H9 (cell line): ENCODE data around the gene TPCN2. TPM values are rescaled to one million over a fixed set of nuclear protein-coding genes. Genes with fewer than 3 reads are reported as not detected.

Source experiments
- DNase-seq: peaks from one replicate; pipeline ENCODE4 v3.0.0-alpha.2; 2017
- H2AFZ ChIP-seq: one replicate; pipeline ENCODE4 v1.6.1; 2013; ENCODE audit warnings: mild to moderate bottlenecking, low read length, control low read depth, moderate library complexity
- H2AK5ac ChIP-seq: 2 replicates; pipeline ENCODE4 v1.6.1; 2013; ENCODE audit warnings: low read length, control low read depth, mixed read lengths; ENCODE audit not compliant: insufficient read length
- H2BK120ac ChIP-seq: one replicate; pipeline ENCODE4 v1.6.1; 2013; ENCODE audit warnings: low read depth, mild to moderate bottlenecking, low read length, control low read depth, inconsistent platforms; ENCODE audit not compliant: poor library complexity, severe bottlenecking
- H2BK12ac ChIP-seq: 2 replicates; pipeline ENCODE4 v1.6.1; 2013; ENCODE audit warnings: low read length, control low read depth, mixed read lengths, low read depth; ENCODE audit not compliant: insufficient read length
- H2BK15ac ChIP-seq: 2 replicates; pipeline ENCODE4 v1.6.1; 2013; ENCODE audit warnings: low read depth, low read length, control low read depth
- H2BK20ac ChIP-seq: one replicate; pipeline ENCODE4 v1.6.1; 2013; ENCODE audit warnings: low read depth, mild to moderate bottlenecking, low read length, control low read depth, inconsistent platforms; ENCODE audit not compliant: poor library complexity, severe bottlenecking
- H2BK5ac ChIP-seq: 2 replicates; pipeline ENCODE4 v1.6.1; 2013; ENCODE audit warnings: low read length, control low read depth, mixed read lengths; ENCODE audit not compliant: insufficient read length
- H3K14ac ChIP-seq: 2 replicates; pipeline ENCODE4 v1.6.1; 2013; ENCODE audit warnings: low read length, control low read depth; ENCODE audit not compliant: insufficient read depth
- H3K18ac ChIP-seq: 2 replicates; pipeline ENCODE4 v1.6.1; 2013; ENCODE audit warnings: low read depth, mild to moderate bottlenecking, mixed read lengths, low read length, control low read depth; ENCODE audit not compliant: insufficient read length
- H3K23ac ChIP-seq: 2 replicates; pipeline ENCODE4 v1.6.1; 2013; ENCODE audit warnings: low read length, control low read depth, mixed read lengths, low read depth; ENCODE audit not compliant: insufficient read length
- H3K23me2 ChIP-seq: 2 replicates; pipeline ENCODE4 v1.6.1; 2013; ENCODE audit warnings: low read depth, mild to moderate bottlenecking, mixed read lengths, low read length, control low read depth; ENCODE audit not compliant: insufficient read length, poor library complexity, severe bottlenecking
- H3K27ac ChIP-seq: 2 replicates; pipeline ENCODE4 v1.5.1; 2013; ENCODE audit warnings: low read length, control low read depth, mixed read lengths, low read depth; ENCODE audit not compliant: insufficient read length
- H3K27me3 ChIP-seq: 2 replicates; pipeline ENCODE4 v1.6.1; 2013; ENCODE audit warnings: low read length, control low read depth, inconsistent platforms; ENCODE audit not compliant: insufficient read depth
- H3K4ac ChIP-seq: 2 replicates; pipeline ENCODE4 v1.6.1; 2013; ENCODE audit warnings: low read depth, mild to moderate bottlenecking, control low read depth, inconsistent platforms, low read length, moderate library complexity
- H3K4me1 ChIP-seq: 2 replicates; pipeline ENCODE4 v1.6.1; 2013; ENCODE audit warnings: low read length, control low read depth, inconsistent platforms; ENCODE audit not compliant: insufficient read depth
- H3K4me2 ChIP-seq: 2 replicates; pipeline ENCODE4 v1.6.1; 2013; ENCODE audit warnings: low read length, control low read depth, mixed read lengths; ENCODE audit not compliant: insufficient read length, insufficient read depth
- H3K56ac ChIP-seq: 2 replicates; pipeline ENCODE4 v1.6.1; 2013; ENCODE audit warnings: low read depth, mild to moderate bottlenecking, mixed read lengths, low read length, control low read depth; ENCODE audit not compliant: insufficient read length
- H3K79me1 ChIP-seq: 2 replicates; pipeline ENCODE4 v1.6.1; 2013; ENCODE audit warnings: low read depth, mild to moderate bottlenecking, moderate library complexity, low read length, control low read depth, inconsistent platforms; ENCODE audit not compliant: insufficient read depth, poor library complexity, severe bottlenecking
- H3K79me2 ChIP-seq: 2 replicates; pipeline ENCODE4 v1.6.1; 2013; ENCODE audit warnings: low read length, control low read depth, inconsistent platforms; ENCODE audit not compliant: insufficient read depth
- H3K9ac ChIP-seq: 2 replicates; pipeline ENCODE4 v1.6.1; 2013; ENCODE audit warnings: low read length, control low read depth, mixed read lengths; ENCODE audit not compliant: insufficient read length; ENCODE audit errors: extremely low read depth
- H3K9me3 ChIP-seq: one replicate; pipeline ENCODE4 v1.6.1; 2013; ENCODE audit warnings: low read depth, low read length, inconsistent platforms; ENCODE audit not compliant: control insufficient read depth
- H3T11ph ChIP-seq: one replicate; pipeline ENCODE4 v1.6.1; 2013; ENCODE audit warnings: mild to moderate bottlenecking, low read length, control low read depth, inconsistent platforms
- H4K20me1 ChIP-seq: one replicate; pipeline ENCODE4 v1.6.1; 2013; ENCODE audit not compliant: control insufficient read depth, insufficient read length, insufficient read depth
- H4K5ac ChIP-seq: 2 replicates; pipeline ENCODE4 v1.6.1; 2013; ENCODE audit warnings: low read depth, mild to moderate bottlenecking, mixed read lengths, low read length, control low read depth; ENCODE audit not compliant: insufficient read length
- H4K8ac ChIP-seq: replicated peaks from 2 replicates; pipeline ENCODE4 v1.6.1; 2013; ENCODE audit warnings: low read length, control low read depth, mixed read lengths, low read depth; ENCODE audit not compliant: insufficient read length
- H4K91ac ChIP-seq: 2 replicates; pipeline ENCODE4 v1.6.1; 2013; ENCODE audit warnings: low read depth, mild to moderate bottlenecking, moderate library complexity, mixed read lengths, low read length, control low read depth; ENCODE audit not compliant: insufficient read length
- H3K27ac Mint-ChIP-seq, 3 experiments: 2 replicates in 2 of 3; 3 replicates in 1 of 3; pipeline ENCODE4 v1.8.0; 2020 to 2021; ENCODE audit warnings: mixed read lengths in 3 of 3, mild to moderate bottlenecking in 1 of 3, moderate library complexity in 1 of 3
- H3K27me3 Mint-ChIP-seq: 2 replicates; pipeline ENCODE4 v1.8.0; 2021; ENCODE audit warnings: low read depth, mild to moderate bottlenecking, moderate library complexity, mixed read lengths
- H3K36me3 Mint-ChIP-seq, 3 experiments: 2 replicates in 2 of 3; 3 replicates in 1 of 3; pipeline ENCODE4 v1.8.0; 2020 to 2021; ENCODE audit warnings: low read depth in 3 of 3, mixed read lengths in 3 of 3; ENCODE audit not compliant: insufficient read depth in 1 of 3
- H3K4me1 Mint-ChIP-seq, 2 experiments: 2 replicates each; pipeline ENCODE4 v1.8.0; 2020; ENCODE audit warnings: mixed read lengths in 2 of 2
- H3K4me3 Mint-ChIP-seq, 2 experiments: 2 replicates in 1 of 2; 3 replicates in 1 of 2; pipeline ENCODE4 v1.8.0; 2020 to 2021; ENCODE audit warnings: mild to moderate bottlenecking in 2 of 2, mixed read lengths in 2 of 2, moderate library complexity in 1 of 2
- H3K9me3 Mint-ChIP-seq, 2 experiments: 2 replicates in 1 of 2; 3 replicates in 1 of 2; pipeline ENCODE4 v1.8.0; 2020; ENCODE audit warnings: mild to moderate bottlenecking in 2 of 2, mixed read lengths in 2 of 2, moderate library complexity in 1 of 2
- CTCF ChIP-seq: fragments of 200-600 bp; sonication (generic); conservative IDR thresholded peaks from 3 replicates; pipeline ENCODE4 v1.8.0; 2021; ENCODE audit warnings: antibody characterized with exemption, mild to moderate bottlenecking
- WGBS: extraction: QIAGEN DNeasy Blood & Tissue Kit; methylation state at CpG from one replicate; pipeline ENCODE4 v1.1.7; 2013; ENCODE audit warnings: missing lambda C conversion rate, low lambda C conversion rate, mixed read lengths; ENCODE audit not compliant: insufficient read length; ENCODE audit errors: extremely low coverage; 5-methylcytosine and 5-hydroxymethylcytosine counted together
- total RNA-seq: library from RNA; stranded (reverse); gene quantifications from 2 replicates; pipeline ENCODE4 v1.2.1, GENCODE V29; 2021

Gene TPCN2
- total RNA-seq, 1 experiment from 2014 or later, result 16.8 TPM

- Histone ChIP-seq H3K27ac (no peak overlapping the region), H3K14ac (no peak overlapping the region; the same call in 1 of the 2 replicates), H2BK12ac (no peak overlapping the region), H4K91ac (no peak overlapping the region), H3K23ac (no peak overlapping the region), H2BK20ac (no peak overlapping the region), H3K9me3 (peaks cover 10% of the 10 kb centered on the region), H3K79me2 (no peaks in the 10 kb centered on the region), H3T11ph (no peak overlapping the region), H3K9ac (no peak overlapping the region), H3K4ac (no peak overlapping the region), H2AK5ac (no peak overlapping the region), H4K20me1 (no peaks in the 10 kb centered on the region), H3K18ac (no peak overlapping the region), H3K79me1 (no peaks in the 10 kb centered on the region), H2BK15ac (no peak overlapping the region), H4K8ac (no peak overlapping the region), H2BK5ac (no peak overlapping the region), H3K4me1 (no peaks in the 10 kb centered on the region; the same call in 1 of the 2 replicates), H4K5ac (no peak overlapping the region), H3K4me2 (no peak overlapping the region), H3K56ac (no peak overlapping the region), H2AFZ (no peak overlapping the region), H3K23me2 (no peaks in the 10 kb centered on the region), H3K27me3 (no peaks in the 10 kb centered on the region), H2BK120ac (no peak overlapping the region)
- TF ChIP-seq CTCF, result no peak
- peaks cover 4 to 7% of the 10 kb centered on the region in 2 experiments; a peak in 3 of 4 replicates for H3K4me1 Mint-ChIP-seq
- H3K36me3 Mint-ChIP-seq, result peaks cover 7 to 19% (median 10%) of the 10 kb centered on the region in 3 experiments; a peak in 5 of 7 replicates
- no peak for DNase-seq
- H3K9me3 Mint-ChIP-seq, result peaks cover 15 to 16% of the 10 kb centered on the region in 2 experiments
- no peak overlapping the region for H3K4me3 Mint-ChIP-seq
- no peak overlapping the region for H3K27ac Mint-ChIP-seq
- WGBS, result no CpG with 5 or more reads among the region's 9 CpGs
- H3K27me3 Mint-ChIP-seq, result peaks cover 8% of the 10 kb centered on the region
Observed at GRCh38 chr11:69136471-69136870, 87.7 kb downstream of the TPCN2 start.
